ENCODE data around the gene CLSTN2.

CLSTN2 gene

GRCh38 chr3:140097874-140098635 lies 163.1 kb downstream of the CLSTN2 start:
- no peak for DNase-seq

- DNase-seq = no peak
Measured at GRCh38 chr3:140100479-140100878, 165.5 kb downstream of the CLSTN2 start.

- DNase-seq = no peak
Measured at GRCh38 chr3:140103166-140103565, 168.2 kb downstream of the CLSTN2 start.

GRCh38 chr3:140103986-140104645 lies 169.1 kb downstream of the CLSTN2 start:
- no peak for DNase-seq

GRCh38 chr3:140113996-140114788 lies 179.2 kb downstream of the CLSTN2 start:
- no peak for DNase-seq

GRCh38 chr3:140114789-140115080 lies 179.8 kb downstream of the CLSTN2 start:
- no peak for DNase-seq

- DNase-seq = no peak
Measured at GRCh38 chr3:140117096-140117526, 182.1 kb downstream of the CLSTN2 start.

- DNase-seq = no peak
Measured at GRCh38 chr3:140122183-140122582, 187.2 kb downstream of the CLSTN2 start.

GRCh38 chr3:140128217-140128616 lies 193.2 kb downstream of the CLSTN2 start:
- no peak for DNase-seq

GRCh38 chr3:140128631-140129030 lies 193.6 kb downstream of the CLSTN2 start:
- DNase-seq = peak; percentile 3

- no peak for DNase-seq
Measured at GRCh38 chr3:140129768-140130284, 194.8 kb downstream of the CLSTN2 start.

- no peak for DNase-seq
Measured at GRCh38 chr3:140131895-140132294, 196.9 kb downstream of the CLSTN2 start.

- no peak for DNase-seq
Measured at GRCh38 chr3:140134231-140134965, 199.4 kb downstream of the CLSTN2 start.

- no peak for DNase-seq
Measured at GRCh38 chr3:140135461-140135860, 200.5 kb downstream of the CLSTN2 start.

GRCh38 chr3:140143367-140144069 lies 208.5 kb downstream of the CLSTN2 start:
- no peak for DNase-seq

GRCh38 chr3:140145528-140145927 lies 210.5 kb downstream of the CLSTN2 start:
- no peak for DNase-seq

- DNase-seq = no peak
Measured at GRCh38 chr3:140146668-140147067, 211.7 kb downstream of the CLSTN2 start.

GRCh38 chr3:140147965-140148490 lies 213.0 kb downstream of the CLSTN2 start:
- DNase-seq = no peak

- no peak for DNase-seq
Measured at GRCh38 chr3:140148824-140149390, 213.9 kb downstream of the CLSTN2 start.

GRCh38 chr3:140151321-140151720 lies 216.3 kb downstream of the CLSTN2 start:
- no peak for DNase-seq

- no peak for DNase-seq
Measured at GRCh38 chr3:140152851-140153639, 218.1 kb downstream of the CLSTN2 start.

All from NCI-H510A (cell line).